K562 (cell line): ENCODE results near the gene YAF2. TPM values are rescaled to one million over a fixed set of nuclear protein-coding genes. Genes with fewer than 3 reads are reported as not detected.

Experiments
- ATF1 ChIP-seq, 2 experiments: fragments of 450-650 bp in 1 of 2; IDR thresholded peaks; 2 replicates each; pipeline ENCODE4 v1.6.1; 2016; ENCODE audit warnings: missing compliant biosample characterization in 1 of 2, missing genetic modification characterization in 1 of 2
- ATF7 ChIP-seq: fragments of 450-650 bp; IDR thresholded peaks from 2 replicates; pipeline ENCODE4 v1.7.1; 2014; ENCODE audit warnings: mild to moderate bottlenecking, moderate library complexity
- CHD2 ChIP-seq: IDR thresholded peaks from 2 replicates; pipeline ENCODE4 v1.6.1; 2011; ENCODE audit warnings: low read depth, low read length
- CREM ChIP-seq: IDR thresholded peaks from 2 replicates; pipeline ENCODE4 v1.6.1; 2014; ENCODE audit warnings: antibody characterized with exemption, low read depth
- EWSR1 ChIP-seq: fragments of 450-650 bp; IDR thresholded peaks from 2 replicates; pipeline ENCODE4 v1.6.1; 2018; ENCODE audit warnings: borderline replicate concordance, mild to moderate bottlenecking, low read depth, moderate library complexity; ENCODE audit not compliant: partially characterized antibody
- FOXM1 ChIP-seq, 2 experiments: fragments of 450-650 bp in 1 of 2; sonication (generic) in 1 of 2; formaldehyde crosslinking in 1 of 2; IDR thresholded peaks; 2 replicates each; pipeline versions ENCODE4 v1.6.1 to v1.9.0; 2017 to 2022; ENCODE audit warnings: low read depth in 2 of 2, mild to moderate bottlenecking in 2 of 2, missing genetic modification reagents in 1 of 2, moderate library complexity in 1 of 2
- FOXP1 ChIP-seq: sonication (generic); formaldehyde crosslinking; IDR thresholded peaks from 2 replicates; pipeline ENCODE4 v1.8.0; 2022; ENCODE audit warnings: mild to moderate bottlenecking, missing genetic modification reagents
- HDGF ChIP-seq: fragments of 450-650 bp; IDR thresholded peaks from 2 replicates; pipeline ENCODE4 v1.6.1; 2016
- HMGXB4 ChIP-seq: sonication (generic); formaldehyde crosslinking; IDR thresholded peaks from 2 replicates; pipeline ENCODE4 v1.8.1; 2023; ENCODE audit warnings: mild to moderate bottlenecking, missing genetic modification reagents
- HNRNPLL ChIP-seq: fragments of 200-400 bp; formaldehyde crosslinking; IDR thresholded peaks from 2 replicates; pipeline ENCODE4 v1.6.1; 2017; ENCODE audit warnings: low read length, low read depth, mild to moderate bottlenecking; ENCODE audit not compliant: poor library complexity, severe bottlenecking
- MCM2 ChIP-seq: fragments of 450-650 bp; IDR thresholded peaks from 2 replicates; pipeline ENCODE4 v1.6.1; 2017; ENCODE audit warnings: low read depth, mild to moderate bottlenecking
- NFXL1 ChIP-seq: fragments of 450-650 bp; formaldehyde crosslinking; IDR thresholded peaks from 2 replicates; pipeline ENCODE4 v1.4.0; 2021; ENCODE audit warnings: mild to moderate bottlenecking
- NR2C1 ChIP-seq, 2 experiments: fragments of 450-650 bp; IDR thresholded peaks; 2 replicates each; pipeline ENCODE4 v1.6.1; 2017; ENCODE audit warnings: mild to moderate bottlenecking in 2 of 2, antibody characterized with exemption in 1 of 2, inconsistent platforms in 1 of 2, missing compliant biosample characterization in 1 of 2, missing genetic modification characterization in 1 of 2
- RFX7 ChIP-seq: fragments of 250-450 bp; sonication (Bioruptor Pico); IDR thresholded peaks from 2 replicates; pipeline ENCODE4 v1.5.1; 2021; ENCODE audit warnings: mild to moderate bottlenecking
- SMARCE1 ChIP-seq: fragments of 450-650 bp; IDR thresholded peaks from 2 replicates; pipeline ENCODE4 v1.7.1; 2016; ENCODE audit warnings: mild to moderate bottlenecking
- SRSF9 ChIP-seq: fragments of 200-400 bp; formaldehyde crosslinking; IDR thresholded peaks from 2 replicates; pipeline ENCODE4 v1.6.1; 2017; ENCODE audit warnings: low read depth, low read length, borderline replicate concordance
- STAG1 ChIP-seq: sonication (generic); formaldehyde crosslinking; IDR thresholded peaks from 2 replicates; pipeline ENCODE4 v1.5.0; 2020; ENCODE audit warnings: missing genetic modification reagents, borderline replicate concordance
- ZKSCAN3 ChIP-seq: fragments of 250-450 bp; sonication (Bioruptor Pico); IDR thresholded peaks from 2 replicates; pipeline ENCODE4 v1.4.0; 2020
- ZNF431 ChIP-seq: sonication (generic); formaldehyde crosslinking; IDR thresholded peaks from 2 replicates; pipeline ENCODE4 v1.8.0; 2022; ENCODE audit warnings: mild to moderate bottlenecking, missing genetic modification reagents
- ZNF589 ChIP-seq: fragments of 200-800 bp; sonication (Bioruptor generic); IDR thresholded peaks from 2 replicates; pipeline ENCODE4 v1.6.1; 2016; ENCODE audit warnings: low read depth, missing genetic modification characterization, missing compliant biosample characterization
- ZNF707 ChIP-seq: fragments of 250-450 bp; sonication (Bioruptor Pico); conservative IDR thresholded peaks from 2 replicates; pipeline ENCODE4 v1.8.0; 2022; ENCODE audit warnings: inconsistent platforms, mild to moderate bottlenecking, moderate library complexity
- polyA plus RNA-seq, 8 experiments: library from polyadenylated mRNA; depleted of rRNA in 4 of 8; stranded (reverse) in 5 of 8; unstranded in 3 of 8; fragments of >200 nt; fragmentation: Nextera tagmentation in 2 of 8; fragmentation: Illumina TruSeq in 1 of 8; extraction: Ambion mirVana in 2 of 8; extraction: Trizol in 1 of 8; gene quantifications; 2 replicates each; pipeline versions ENCODE4 v1.2.1 to v1.2.3, GENCODE V29; 2011 to 2014; ENCODE audit warnings: inconsistent platforms in 1 of 8, missing spikeins in 1 of 8
- total RNA-seq, 7 experiments: library from RNA; depleted of rRNA in 6 of 7; stranded (reverse); fragments of >200 nt in 6 of 7; fragmentation: Illumina TruSeq in 2 of 7; extraction: Trizol in 2 of 7; gene quantifications; 2 replicates each; pipeline versions ENCODE4 v1.2.1 to v1.2.3, GENCODE V29; 2011 to 2021; ENCODE audit warnings: low replicate concordance in 1 of 7
- TF ChIP-seq, protein P1 (sequence below): fragments of 450-650 bp; IDR thresholded peaks from 2 replicates; pipeline ENCODE4 v1.6.1; 2017; ENCODE audit warnings: mild to moderate bottlenecking, moderate library complexity
- TF ChIP-seq, protein P2 (sequence below): fragments of 250-450 bp; sonication (Bioruptor Pico); IDR thresholded peaks from 2 replicates; pipeline ENCODE4 v1.5.0; 2020; ENCODE audit warnings: mild to moderate bottlenecking
- TF ChIP-seq, protein P3 (sequence below): sonication (generic); formaldehyde crosslinking; IDR thresholded peaks from 2 replicates; pipeline ENCODE4 v1.8.1; 2022; ENCODE audit warnings: missing genetic modification reagents

Gene YAF2
- total and polyA plus RNA-seq, 9 of the 15 experiments (the other 6 are each of a cell fraction or from before 2014, with no cell fraction given): 10.6 to 26.4 (median 21.3) TPM

DNA sequence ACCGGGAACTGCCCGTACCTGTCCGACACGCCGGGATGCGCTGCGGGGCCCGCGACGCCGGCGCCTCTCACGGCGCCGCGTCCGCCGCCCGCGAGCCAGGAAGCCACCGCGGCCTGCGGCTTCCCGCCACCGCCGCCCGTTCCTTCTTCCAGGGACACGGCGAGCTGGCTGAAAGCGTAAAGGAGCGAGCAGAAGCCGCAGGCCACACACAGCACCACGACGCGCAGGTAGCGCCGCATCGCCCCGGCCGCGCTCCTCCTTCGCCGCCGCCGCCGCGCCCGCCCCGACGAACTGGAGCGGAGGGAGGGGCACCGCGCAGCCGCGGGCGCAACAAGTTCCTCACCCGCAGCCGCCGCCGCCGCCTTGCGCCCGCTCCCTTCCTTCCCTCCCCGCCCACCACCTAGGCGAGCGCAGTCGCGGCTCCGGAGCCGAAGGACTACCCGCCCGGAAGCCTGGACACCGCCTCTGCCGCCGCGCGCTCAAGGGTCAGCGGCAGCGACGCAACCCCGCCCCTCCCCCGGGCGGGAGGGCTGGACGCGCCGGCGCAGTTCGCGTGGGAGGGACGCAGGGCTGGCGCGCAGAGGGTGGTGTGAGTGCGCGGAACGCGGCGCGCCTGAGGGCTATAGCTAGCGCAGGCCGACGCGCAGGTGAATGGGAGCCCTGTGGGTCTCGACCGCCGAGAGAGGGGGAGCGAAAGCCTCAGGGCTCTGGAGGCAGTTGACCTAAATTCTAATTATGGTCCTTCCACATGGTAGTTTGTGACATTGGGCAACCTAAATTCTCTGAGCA lies 93.4 kb downstream of the YAF2 start, which contains the start of gene GXYLT1 (continued):
- TF ChIP-seq, protein P1, sequence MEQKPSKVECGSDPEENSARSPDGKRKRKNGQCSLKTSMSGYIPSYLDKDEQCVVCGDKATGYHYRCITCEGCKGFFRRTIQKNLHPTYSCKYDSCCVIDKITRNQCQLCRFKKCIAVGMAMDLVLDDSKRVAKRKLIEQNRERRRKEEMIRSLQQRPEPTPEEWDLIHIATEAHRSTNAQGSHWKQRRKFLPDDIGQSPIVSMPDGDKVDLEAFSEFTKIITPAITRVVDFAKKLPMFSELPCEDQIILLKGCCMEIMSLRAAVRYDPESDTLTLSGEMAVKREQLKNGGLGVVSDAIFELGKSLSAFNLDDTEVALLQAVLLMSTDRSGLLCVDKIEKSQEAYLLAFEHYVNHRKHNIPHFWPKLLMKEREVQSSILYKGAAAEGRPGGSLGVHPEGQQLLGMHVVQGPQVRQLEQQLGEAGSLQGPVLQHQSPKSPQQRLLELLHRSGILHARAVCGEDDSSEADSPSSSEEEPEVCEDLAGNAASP: no peak
- peak; percentile 94 for TF ChIP-seq HNRNPLL
- TF ChIP-seq NR2C1 (IDR thresholded peaks at IDR 0.05): no peak
- no peak for TF ChIP-seq NR2C1 (tag; IDR thresholded peaks at IDR 0.05)
- no peak for TF ChIP-seq FOXM1 (IDR thresholded peaks at IDR 0.05; ENCODE audit: low read depth)
- no peak for TF ChIP-seq FOXM1 (CRISPR knock-in tag; IDR thresholded peaks at IDR 0.05; ENCODE audit: low read depth)
- TF ChIP-seq RFX7: no peak
- TF ChIP-seq MCM2: no peak
- TF ChIP-seq SMARCE1: no peak
- TF ChIP-seq CHD2: no peak
- TF ChIP-seq CREM: peak; percentile 92
- TF ChIP-seq, protein P2, sequence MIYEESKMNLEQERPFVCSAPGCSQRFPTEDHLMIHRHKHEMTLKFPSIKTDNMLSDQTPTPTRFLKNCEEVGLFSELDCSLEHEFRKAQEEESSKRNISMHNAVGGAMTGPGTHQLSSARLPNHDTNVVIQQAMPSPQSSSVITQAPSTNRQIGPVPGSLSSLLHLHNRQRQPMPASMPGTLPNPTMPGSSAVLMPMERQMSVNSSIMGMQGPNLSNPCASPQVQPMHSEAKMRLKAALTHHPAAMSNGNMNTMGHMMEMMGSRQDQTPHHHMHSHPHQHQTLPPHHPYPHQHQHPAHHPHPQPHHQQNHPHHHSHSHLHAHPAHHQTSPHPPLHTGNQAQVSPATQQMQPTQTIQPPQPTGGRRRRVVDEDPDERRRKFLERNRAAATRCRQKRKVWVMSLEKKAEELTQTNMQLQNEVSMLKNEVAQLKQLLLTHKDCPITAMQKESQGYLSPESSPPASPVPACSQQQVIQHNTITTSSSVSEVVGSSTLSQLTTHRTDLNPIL: no peak
- TF ChIP-seq, protein P3, sequence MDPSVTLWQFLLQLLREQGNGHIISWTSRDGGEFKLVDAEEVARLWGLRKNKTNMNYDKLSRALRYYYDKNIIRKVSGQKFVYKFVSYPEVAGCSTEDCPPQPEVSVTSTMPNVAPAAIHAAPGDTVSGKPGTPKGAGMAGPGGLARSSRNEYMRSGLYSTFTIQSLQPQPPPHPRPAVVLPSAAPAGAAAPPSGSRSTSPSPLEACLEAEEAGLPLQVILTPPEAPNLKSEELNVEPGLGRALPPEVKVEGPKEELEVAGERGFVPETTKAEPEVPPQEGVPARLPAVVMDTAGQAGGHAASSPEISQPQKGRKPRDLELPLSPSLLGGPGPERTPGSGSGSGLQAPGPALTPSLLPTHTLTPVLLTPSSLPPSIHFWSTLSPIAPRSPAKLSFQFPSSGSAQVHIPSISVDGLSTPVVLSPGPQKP (CRISPR knock-in tag): no peak
- peak; percentile 74; the same call in 1 of the 2 replicates for TF ChIP-seq FOXP1
- 0 out of 2 replicates have a peak, but pooled peaks have one; percentile 23 for TF ChIP-seq ZNF431 (CRISPR knock-in tag)
- no peak for TF ChIP-seq SRSF9
- TF ChIP-seq ZNF707 (CRISPR knock-in tag): no peak
- TF ChIP-seq EWSR1: no peak
- no peak for TF ChIP-seq NFXL1 (CRISPR knock-in tag)
- TF ChIP-seq ZNF589 (CRISPR knock-in tag): no peak
- TF ChIP-seq ATF7: peak; percentile 76
- TF ChIP-seq HDGF: no peak
- TF ChIP-seq ATF1 (CRISPR knock-in tag; IDR thresholded peaks at IDR 0.05): no peak
- peak; percentile 82 for TF ChIP-seq ATF1 (tag; IDR thresholded peaks at IDR 0.05)
- 0 out of 2 replicates have a peak, but pooled peaks have one; percentile 24 for TF ChIP-seq HMGXB4
- no peak for TF ChIP-seq STAG1 (CRISPR knock-in tag)
- no peak for TF ChIP-seq ZKSCAN3
